Measurements from ENCODE around the gene BRF1. TPM values are rescaled to one million over a fixed set of nuclear protein-coding genes. Genes with fewer than 3 reads are reported as not detected.

BRF1 gene
- total and polyA plus RNA-seq, 2 experiments from 2014 or later: 23.6 to 35.9 TPM

GRCh38 chr14:105181549-105182295 lies 119.1 kb downstream of the BRF1 start:
- Histone ChIP-seq H3K27ac (no peak overlapping the region), H3K27me3 (no peaks in the 10 kb centered on the region), H3K4me2 (peak overlapping the region; percentile 99), H3K9me3 (ENCODE audit: low read depth) (no peaks in the 10 kb centered on the region), H3K36me3 (replicated peaks; ENCODE audit: insufficient read depth, low read depth) (no peaks in the 10 kb centered on the region), H3K79me2 (peaks cover 11% of the 10 kb centered on the region), H3K4me3 (no peak overlapping the region), H3K9me2 (replicated peaks; ENCODE audit: insufficient read depth) (no peaks in the 10 kb centered on the region), H3K4me1 (ENCODE audit: insufficient read depth) (peaks cover 8% of the 10 kb centered on the region), H2AFZ (peak overlapping the region; percentile 40), H4K20me1 (ENCODE audit: insufficient read depth, poor library complexity, severe bottlenecking) (peaks cover 5% of the 10 kb centered on the region)
- DNase-seq (ENCODE audit: low spot score): no peak
- no peak for TF ChIP-seq CTCF (IDR thresholded peaks at IDR 0.05; ENCODE audit: poor library complexity)
- no peak for TF ChIP-seq EZH2phosphoT487 (IDR thresholded peaks at IDR 0.05; ENCODE audit: low read depth, severe bottlenecking, unreplicated experiment)
- TF ChIP-seq EZH2 (IDR thresholded peaks at IDR 0.05; ENCODE audit: borderline replicate concordance): no peak
- 80% methylated on average over 9 of the region's 21 CpGs for WGBS (ENCODE audit: low lambda C conversion rate, missing lambda C conversion rate)

GRCh38 chr14:105180592-105181548 lies 119.9 kb downstream of the BRF1 start, which contains the start of gene NUDT14:
NUDT14 (minus strand) TSS chr14:105181312; CDS start chr14:105181209, 103 bp downstream.
- H2AFZ ChIP-seq: peak within 1 kb of the TSS; percentile 66
- no peak for TF ChIP-seq CTCF (IDR thresholded peaks at IDR 0.05; ENCODE audit: poor library complexity)
- TF ChIP-seq EZH2 (IDR thresholded peaks at IDR 0.05; ENCODE audit: borderline replicate concordance): no peak
- no peak for TF ChIP-seq EZH2phosphoT487 (IDR thresholded peaks at IDR 0.05; ENCODE audit: low read depth, severe bottlenecking, unreplicated experiment)
- H3K79me2 ChIP-seq: peaks cover 11% of the 10 kb centered on the region
- H3K4me3 ChIP-seq: peak within 1 kb of the TSS; percentile 93
- no peaks in the 10 kb centered on the region for H3K27me3 ChIP-seq
- peaks cover 5% of the 10 kb centered on the region for H4K20me1 ChIP-seq (ENCODE audit: insufficient read depth, poor library complexity, severe bottlenecking)
- H3K36me3 ChIP-seq (replicated peaks; ENCODE audit: insufficient read depth, low read depth): no peaks in the 10 kb centered on the region
- peak within 1 kb of the TSS; percentile 99 for H3K4me2 ChIP-seq
- WGBS (ENCODE audit: low lambda C conversion rate, missing lambda C conversion rate): 3% methylated on average over 12 of the region's 106 CpGs
- no peaks in the 10 kb centered on the region for H3K9me3 ChIP-seq (ENCODE audit: low read depth)
- H3K27ac ChIP-seq: no peak within 1 kb of the TSS
- peak; percentile 89 for DNase-seq (ENCODE audit: low spot score)
- no peaks in the 10 kb centered on the region for H3K9me2 ChIP-seq (replicated peaks; ENCODE audit: insufficient read depth)
- H3K4me1 ChIP-seq (ENCODE audit: insufficient read depth): peaks cover 8% of the 10 kb centered on the region

GRCh38 chr14:105179191-105179590 lies 121.6 kb downstream of the BRF1 start:
- H4K20me1 ChIP-seq (ENCODE audit: insufficient read depth, poor library complexity, severe bottlenecking): peaks cover 5% of the 10 kb centered on the region
- H3K27me3 ChIP-seq: no peaks in the 10 kb centered on the region
- no peak overlapping the region for H3K4me3 ChIP-seq
- no peak for DNase-seq (ENCODE audit: low spot score)
- peaks cover 8% of the 10 kb centered on the region for H3K4me1 ChIP-seq (ENCODE audit: insufficient read depth)
- H3K4me2 ChIP-seq: no peak overlapping the region
- TF ChIP-seq EZH2 (IDR thresholded peaks at IDR 0.05; ENCODE audit: borderline replicate concordance) (no peak), CTCF (IDR thresholded peaks at IDR 0.05; ENCODE audit: poor library complexity) (no peak), EZH2phosphoT487 (IDR thresholded peaks at IDR 0.05; ENCODE audit: low read depth, severe bottlenecking, unreplicated experiment) (no peak)
- no peaks in the 10 kb centered on the region for H3K9me3 ChIP-seq (ENCODE audit: low read depth)
- no peak overlapping the region for H2AFZ ChIP-seq
- H3K79me2 ChIP-seq: peaks cover 11% of the 10 kb centered on the region
- H3K27ac ChIP-seq: no peak overlapping the region
- 92% methylated on average over 13 of the region's 13 CpGs for WGBS (ENCODE audit: low lambda C conversion rate, missing lambda C conversion rate)
- no peaks in the 10 kb centered on the region for H3K36me3 ChIP-seq (replicated peaks; ENCODE audit: insufficient read depth, low read depth)
- H3K9me2 ChIP-seq (replicated peaks; ENCODE audit: insufficient read depth): no peaks in the 10 kb centered on the region

All from hepatocyte (in vitro differentiated cells).